Measurements from ENCODE around the gene DAPP1.
"Not testable (repeated sequence)": the region's sequence is repeated elsewhere in the genome, so short reads cannot be mapped to it uniquely, and the experiment has no call there.

The DAPP1 gene
- 13.3 to 36.7 (median 33.5) reads per million in 4 donors for total RNA-seq

- DNase-seq: peak; percentile 48 to 94 (median 65)
Measured at GRCh38 chr4:99816545-99817308, at the start of gene DAPP1. DAPP1 (plus strand) TSS chr4:99816827; CDS start chr4:99816914, 87 bp downstream.

- DNase-seq: not testable (repeated sequence)
Measured at GRCh38 chr4:99770842-99771241, 45.8 kb upstream of the DAPP1 start.

GRCh38 chr4:99783940-99784339, 32.7 kb upstream of the DAPP1 start:
- DNase-seq: no peak

GRCh38 chr4:99784842-99785241, 31.8 kb upstream of the DAPP1 start:
- DNase-seq: no peak

- no peak for DNase-seq
Measured at GRCh38 chr4:99790796-99791617, 25.6 kb upstream of the DAPP1 start.

- no peak for DNase-seq
Measured at GRCh38 chr4:99800332-99801004, 16.2 kb upstream of the DAPP1 start.

- no peak for DNase-seq
Measured at GRCh38 chr4:99801005-99801699, 15.5 kb upstream of the DAPP1 start.

- no peak for DNase-seq
Measured at GRCh38 chr4:99803566-99804101, 13.0 kb upstream of the DAPP1 start.

- no peak for DNase-seq
Measured at GRCh38 chr4:99806545-99806944, 10.1 kb upstream of the DAPP1 start.

- no peak for DNase-seq
Measured at GRCh38 chr4:99807666-99808065, 9.0 kb upstream of the DAPP1 start.

- DNase-seq: peak; percentile 18 to 73 (median 51)
Measured at GRCh38 chr4:99808260-99808857, 8.3 kb upstream of the DAPP1 start.

- no peak for DNase-seq
Measured at GRCh38 chr4:99809326-99809725, 7.3 kb upstream of the DAPP1 start.

GRCh38 chr4:99810536-99810935, 6.1 kb upstream of the DAPP1 start:
- no peak for DNase-seq

- DNase-seq: no peak
Measured at GRCh38 chr4:99811117-99811516, 5.5 kb upstream of the DAPP1 start.

GRCh38 chr4:99811850-99812249, 4.8 kb upstream of the DAPP1 start:
- peak in 4 of 5 donors; percentile 12 to 70 (median 40) for DNase-seq

- DNase-seq: peak in 1 of 5 donors; percentile 33
Measured at GRCh38 chr4:99815597-99816011, 1.0 kb upstream of the DAPP1 start.

- DNase-seq: no peak
Measured at GRCh38 chr4:99817309-99817890, 773 bp downstream of the DAPP1 start.

GRCh38 chr4:99818661-99819060, 2.0 kb downstream of the DAPP1 start:
- DNase-seq: no peak

- DNase-seq: peak in 1 of 5 donors; percentile 36
Measured at GRCh38 chr4:99821918-99822503, 5.4 kb downstream of the DAPP1 start.

- DNase-seq: no peak
Measured at GRCh38 chr4:99822734-99823133, 6.1 kb downstream of the DAPP1 start.

- DNase-seq: no peak
Measured at GRCh38 chr4:99824070-99824599, 7.5 kb downstream of the DAPP1 start.

Data from T-helper 1 cell (primary cell).